ENCODE data around the gene METTL25B. TPM values are rescaled to one million over a fixed set of nuclear protein-coding genes. Genes with fewer than 3 reads are reported as not detected.

METTL25B gene
- total and polyA plus RNA-seq, 4 donors = 24.4 to 42.6 (median 31.6) TPM

- H3K27me3 ChIP-seq (ENCODE audit: control insufficient read depth in 3 of 3, insufficient read depth in 3 of 3, low read length in 2 of 3) = no peaks in the 10 kb centered on the region
- no peak overlapping the region for H3K9ac ChIP-seq (ENCODE audit: insufficient read depth in 1 of 2, low read length in 2 of 2)
- H3K4me1 ChIP-seq (ENCODE audit: control insufficient read depth in 5 of 5, insufficient read depth in 5 of 5, low read length in 5 of 5) = peaks cover 0 to 9% (median 0%) of the 10 kb centered on the region in 5 donors
- no peak for TF ChIP-seq CTCF (IDR thresholded peaks at IDR 0.05; ENCODE audit: control extremely low read depth, extremely low read depth)
- DNase-seq (no peak), ATAC-seq (ENCODE audit: insufficient read depth, low FRiP score) (no peak)
- H3K9me3 ChIP-seq (ENCODE audit: control insufficient read depth in 4 of 4, insufficient read depth in 3 of 4, low read length in 3 of 4) = no peaks in the 10 kb centered on the region
- peaks cover 9 to 52% (median 24%) of the 10 kb centered on the region in 4 donors for H3K36me3 ChIP-seq (ENCODE audit: control insufficient read depth in 4 of 4, insufficient read depth in 4 of 4, low read length in 4 of 4)
- H3K4me3 ChIP-seq = no peak overlapping the region
- WGBS, 2 donors = 75 to 86% methylated on average over 6 of the region's 6 CpGs
- no peak overlapping the region for H3K27ac ChIP-seq (ENCODE audit: low read depth in 1 of 2, low read length in 1 of 2)
Observed at GRCh38 chr1:156785458-156785857, 57.2 kb downstream of the METTL25B start.

Other genes starting within 250 kb of the METTL25B start
- gene MEF2D, start 227.7 kb upstream of the METTL25B start, total RNA-seq = 10 to 100 TPM; 23.0 to 52.5 TPM
- gene MEF2D, start 227.7 kb upstream of the METTL25B start, polyA plus RNA-seq = 10 to 100 TPM; 23.0 to 23.3 TPM
- 1 to 10 TPM; 1.0 to 3.4 TPM for gene IQGAP3, start 155.9 kb upstream of the METTL25B start, total RNA-seq
- gene IQGAP3, start 155.9 kb upstream of the METTL25B start, polyA plus RNA-seq = 1 to 10 TPM in 1 of 2 donors, under 1 TPM in 1; 0.42 to 1.3 TPM
- gene TTC24, start 148.7 kb upstream of the METTL25B start, total RNA-seq = under 1 TPM in 1 of 2 donors, not detected in 1; 0.23 TPM
- under 1 TPM; 0.12 to 0.31 TPM for gene TTC24, start 148.7 kb upstream of the METTL25B start, polyA plus RNA-seq
- gene NAXE, start 136.7 kb upstream of the METTL25B start, total RNA-seq = 10 to 100 TPM; 38.1 to 95.8 TPM
- 10 to 100 TPM; 74.1 to 83.5 TPM for gene NAXE, start 136.7 kb upstream of the METTL25B start, polyA plus RNA-seq
- gene GPATCH4, start 127.0 kb upstream of the METTL25B start, total RNA-seq = 10 to 100 TPM; 11.9 to 30.6 TPM
- gene GPATCH4, start 127.0 kb upstream of the METTL25B start, polyA plus RNA-seq = 10 to 100 TPM; 18.6 to 34.3 TPM
- under 1 TPM in 1 of 2 donors, not detected in 1; 0.18 TPM for gene HAPLN2, start 109.1 kb upstream of the METTL25B start, total RNA-seq
- under 1 TPM; 0.24 to 0.31 TPM for gene HAPLN2, start 109.1 kb upstream of the METTL25B start, polyA plus RNA-seq
- 1 to 10 TPM in 1 of 2 donors, under 1 TPM in 1; 0.18 to 1.1 TPM for gene BCAN, start 86.4 kb upstream of the METTL25B start, total RNA-seq
- under 1 TPM; 0.05 to 0.06 TPM for gene BCAN, start 86.4 kb upstream of the METTL25B start, polyA plus RNA-seq
- 10 to 100 TPM; 37.3 to 57.4 TPM for gene NES, start 51.1 kb upstream of the METTL25B start, total RNA-seq
- gene NES, start 51.1 kb upstream of the METTL25B start, polyA plus RNA-seq = 10 to 100 TPM; 17.6 to 31.1 TPM
- gene CRABP2, start 22.9 kb upstream of the METTL25B start, total RNA-seq = 10 to 100 TPM in 1 of 2 donors, 1 to 10 TPM in 1; 5.8 to 13.6 TPM
- 1 to 10 TPM; 1.3 to 4.0 TPM for gene CRABP2, start 22.9 kb upstream of the METTL25B start, polyA plus RNA-seq
- gene ISG20L2, start 297 bp downstream of the METTL25B start, total RNA-seq = 10 to 100 TPM; 11.3 to 26.3 TPM
- 10 to 100 TPM in 1 of 2 donors, 1 to 10 TPM in 1; 9.3 to 24.2 TPM for gene ISG20L2, start 297 bp downstream of the METTL25B start, polyA plus RNA-seq
- 10 to 100 TPM; 26.7 to 65.4 TPM for gene MRPL24, start 12.6 kb downstream of the METTL25B start, total RNA-seq
- 100 to 1,000 TPM in 1 of 2 donors, 10 to 100 TPM in 1; 93.6 to 120 TPM for gene MRPL24, start 12.6 kb downstream of the METTL25B start, polyA plus RNA-seq
- 100 to 1,000 TPM; 184 to 187 TPM for gene HDGF, start 23.2 kb downstream of the METTL25B start, total RNA-seq
- 100 to 1,000 TPM; 104 to 226 TPM for gene HDGF, start 23.2 kb downstream of the METTL25B start, polyA plus RNA-seq
- 10 to 100 TPM; 38.5 to 52.7 TPM for gene PRCC, start 39.1 kb downstream of the METTL25B start, total RNA-seq
- gene PRCC, start 39.1 kb downstream of the METTL25B start, polyA plus RNA-seq = 10 to 100 TPM; 36.2 to 40.0 TPM
- gene SH2D2A, start 88.4 kb downstream of the METTL25B start, total RNA-seq = 1 to 10 TPM; 1.6 to 2.4 TPM
- 1 to 10 TPM; 1.1 to 3.0 TPM for gene SH2D2A, start 88.4 kb downstream of the METTL25B start, polyA plus RNA-seq
- gene INSRR, start 130.6 kb downstream of the METTL25B start, total RNA-seq = not detected
- not detected for gene INSRR, start 130.6 kb downstream of the METTL25B start, polyA plus RNA-seq
- gene NTRK1, start 132.4 kb downstream of the METTL25B start, total RNA-seq = under 1 TPM in 1 of 2 donors, not detected in 1; 0.61 TPM
- under 1 TPM; 0.15 to 0.24 TPM for gene NTRK1, start 132.4 kb downstream of the METTL25B start, polyA plus RNA-seq
- 10 to 100 TPM; 15.1 to 15.3 TPM for gene PEAR1, start 165.2 kb downstream of the METTL25B start, total RNA-seq
- 10 to 100 TPM in 1 of 2 donors, 1 to 10 TPM in 1; 7.6 to 10.7 TPM for gene PEAR1, start 165.2 kb downstream of the METTL25B start, polyA plus RNA-seq
- 10 to 100 TPM in 1 of 2 donors, 1 to 10 TPM in 1; 4.9 to 17.2 TPM for gene LRRC71, start 192.2 kb downstream of the METTL25B start, total RNA-seq
- gene LRRC71, start 192.2 kb downstream of the METTL25B start, polyA plus RNA-seq = 1 to 10 TPM; 3.4 to 3.5 TPM

Data from lung (tissue), 12 donors.